Inflammatory macrophage (primary cell): Measurements from ENCODE around the gene GAL3ST2.
A peak's percentile ranks its signal among the peaks of the same experiment; 100 is the strongest.
"Not testable (repeated sequence)": the region's sequence is repeated elsewhere in the genome, so short reads cannot be mapped to it uniquely, and the experiment has no call there.

Source experiments
- DNase-seq, 2 donors: peaks; one replicate each; pipeline ENCODE4 v3.0.0-alpha.2; 2020 to 2022

The GAL3ST2 gene

GRCh38 chr2:241748468-241749256 is 28.0 kb upstream of the GAL3ST2 start:
- DNase-seq: no peak

GRCh38 chr2:241750076-241750840 is 26.4 kb upstream of the GAL3ST2 start:
- DNase-seq: no peak

GRCh38 chr2:241751152-241751551 is 25.5 kb upstream of the GAL3ST2 start:
- DNase-seq: no peak

GRCh38 chr2:241751776-241752175 is 24.8 kb upstream of the GAL3ST2 start:
- no peak for DNase-seq

GRCh38 chr2:241752253-241752652 is 24.4 kb upstream of the GAL3ST2 start:
- no peak for DNase-seq

- DNase-seq: no peak
These were observed 23.8 kb upstream of the GAL3ST2 start for GRCh38 chr2:241752689-241753276.

GRCh38 chr2:241753493-241753892 is 23.1 kb upstream of the GAL3ST2 start:
- no peak for DNase-seq

- no peak for DNase-seq
These were observed 22.6 kb upstream of the GAL3ST2 start for GRCh38 chr2:241754042-241754441.

- DNase-seq: no peak
These were observed 21.5 kb upstream of the GAL3ST2 start for GRCh38 chr2:241755166-241755565.

GRCh38 chr2:241755777-241756176 is 20.8 kb upstream of the GAL3ST2 start:
- DNase-seq: no peak

GRCh38 chr2:241759067-241759807 is 17.4 kb upstream of the GAL3ST2 start:
- DNase-seq: no peak

GRCh38 chr2:241759893-241760292 is 16.7 kb upstream of the GAL3ST2 start:
- DNase-seq: not testable (repeated sequence)

- peak; percentile 8 to 48 for DNase-seq
These were observed 16.3 kb upstream of the GAL3ST2 start for GRCh38 chr2:241760301-241760771.

GRCh38 chr2:241762321-241762932 is 14.2 kb upstream of the GAL3ST2 start:
- DNase-seq: no peak

- no peak for DNase-seq
These were observed 13.7 kb upstream of the GAL3ST2 start for GRCh38 chr2:241762933-241763369.

GRCh38 chr2:241763551-241764274 is 12.9 kb upstream of the GAL3ST2 start:
- no peak for DNase-seq

- no peak for DNase-seq
These were observed 12.1 kb upstream of the GAL3ST2 start for GRCh38 chr2:241764275-241765241.

GRCh38 chr2:241767464-241768250 is 9.0 kb upstream of the GAL3ST2 start:
- DNase-seq: no peak

- DNase-seq: no peak
These were observed 8.3 kb upstream of the GAL3ST2 start for GRCh38 chr2:241768251-241768711.
